Caki2 (cell line): ENCODE data around the gene VWF. TPM values are rescaled to one million over a fixed set of nuclear protein-coding genes. Genes with fewer than 3 reads are reported as not detected.

Experiments used
- DNase-seq: peaks from one replicate; pipeline ENCODE4 v3.0.0-alpha.2; 2015; ENCODE audit warnings: low read depth
- in situ Hi-C: cut with HindIII; loops from 2 replicates; pipeline ENCODE4 v1.10.0; 2016; ENCODE audit warnings: low sequenced_read_pairs, low pct_unique_long_range_greater_than_20kb, mixed read lengths
- total RNA-seq: library from RNA; depleted of rRNA; stranded (reverse); fragments of >200 nt; shearing (Covaris generic); gene quantifications from 2 replicates; pipeline ENCODE4 v1.2.3, GENCODE V29; 2014; ENCODE audit warnings: low replicate concordance

VWF gene
- total RNA-seq, 1 experiment from 2014 or later: 0.07 TPM

DNA sequence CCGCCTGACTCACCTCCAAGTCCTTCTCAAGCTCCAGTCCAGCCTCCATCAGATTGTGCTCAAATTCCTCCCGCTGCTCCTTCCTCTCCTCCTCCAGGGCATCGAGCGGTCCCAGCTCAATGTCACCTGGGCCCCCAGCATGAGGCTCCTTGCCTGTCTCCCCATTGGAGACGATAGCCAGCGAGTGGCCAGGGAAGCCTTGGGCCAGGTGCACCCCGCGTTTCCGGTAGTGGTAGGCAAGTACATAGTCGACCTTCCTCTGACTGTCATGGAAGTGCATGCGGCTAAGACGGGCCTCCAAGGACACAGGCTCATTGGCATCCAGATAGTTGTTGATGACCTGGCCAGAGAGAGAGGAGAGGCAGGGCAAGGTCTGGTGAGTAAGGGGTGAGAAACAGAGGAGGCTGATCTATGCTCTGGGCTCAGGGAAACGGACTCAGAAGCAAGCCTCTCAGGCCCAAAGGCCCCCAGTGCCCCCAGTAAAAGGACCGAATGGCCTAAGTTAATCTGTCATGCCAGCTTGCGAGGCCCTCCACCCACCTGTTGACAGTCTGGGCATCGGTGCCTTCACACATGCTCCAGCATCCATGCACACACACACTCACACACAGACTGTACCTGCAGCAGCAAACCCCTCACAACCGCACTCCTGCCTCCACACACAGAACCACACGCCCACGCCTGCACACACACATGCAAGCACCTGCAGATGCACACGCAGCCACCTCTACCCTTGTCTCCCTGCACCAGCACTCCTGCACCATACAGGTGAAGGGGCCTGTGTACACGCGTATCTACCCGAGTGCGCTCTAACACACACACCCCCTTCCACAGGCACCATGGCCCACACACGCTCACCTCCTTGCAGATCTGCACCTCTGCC is 203.2 kb downstream of the VWF start:
- no peak for DNase-seq
- in situ Hi-C loops: no loop called here

- in situ Hi-C loops: no loop called here
- DNase-seq: no peak
Observed at GRCh38 chr12:5916785-5917290, 207.6 kb downstream of the VWF start.

DNA sequence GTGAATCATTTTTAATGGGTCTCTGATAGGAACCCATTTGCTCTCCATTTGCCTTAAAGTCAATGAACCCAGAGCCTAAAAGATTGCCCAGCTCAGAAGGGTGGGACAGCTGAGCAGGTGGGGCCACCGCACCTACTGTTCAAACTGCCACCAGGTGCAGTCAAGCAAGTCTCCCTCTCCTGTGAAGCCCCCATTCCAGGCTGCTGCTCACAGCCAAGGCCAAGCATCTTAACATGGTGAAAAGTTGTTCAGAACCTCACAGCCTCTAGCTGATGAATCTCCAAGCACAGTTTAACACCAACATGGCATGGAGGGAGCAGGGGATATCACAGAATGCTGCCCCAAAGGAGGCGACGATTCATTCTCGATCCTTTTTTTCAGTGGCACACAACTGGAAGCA is 209.0 kb downstream of the VWF start:
- in situ Hi-C loops: no loop called here
- no peak for DNase-seq

DNA sequence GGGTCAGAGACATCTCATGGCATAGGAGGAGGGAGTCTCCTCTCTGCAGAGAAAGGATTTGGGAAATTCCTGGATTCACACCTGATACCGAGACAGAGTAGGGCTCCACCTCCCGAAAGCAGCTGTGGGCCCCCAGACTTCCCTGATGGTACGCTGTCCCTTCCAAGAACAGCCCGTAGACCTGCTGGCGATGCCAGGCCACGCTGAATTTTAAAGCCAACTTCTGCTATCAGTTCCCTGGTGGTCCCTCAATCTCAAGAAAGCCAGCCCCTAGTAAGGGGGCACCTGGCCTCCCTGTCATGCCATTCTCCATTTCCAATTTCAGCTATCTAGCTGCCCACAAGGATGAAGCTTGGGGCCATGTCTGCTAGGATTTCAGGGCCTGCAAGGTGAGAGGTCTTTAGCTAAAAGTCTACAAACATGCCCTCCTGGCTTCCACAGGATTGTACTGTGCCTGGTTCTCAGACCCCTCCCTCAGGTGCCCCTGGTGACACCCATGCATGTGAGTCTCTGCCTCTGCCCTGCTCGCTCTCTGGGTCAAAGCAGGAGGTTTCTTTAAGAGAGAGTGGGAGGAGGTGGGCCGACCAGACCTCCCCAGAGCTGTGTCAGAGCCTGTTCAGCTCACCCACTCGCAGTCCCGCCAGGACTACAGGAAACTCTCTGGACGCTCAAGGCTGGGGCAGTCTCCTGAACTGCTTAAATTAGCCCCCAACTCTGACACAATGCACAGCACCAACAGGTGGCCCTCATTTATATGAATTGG is 209.9 kb downstream of the VWF start:
- no peak for DNase-seq
- in situ Hi-C loops: no loop called here

- in situ Hi-C loops: no loop called here
Observed at GRCh38 chr12:5913387-5913786, 211.1 kb downstream of the VWF start.

DNA sequence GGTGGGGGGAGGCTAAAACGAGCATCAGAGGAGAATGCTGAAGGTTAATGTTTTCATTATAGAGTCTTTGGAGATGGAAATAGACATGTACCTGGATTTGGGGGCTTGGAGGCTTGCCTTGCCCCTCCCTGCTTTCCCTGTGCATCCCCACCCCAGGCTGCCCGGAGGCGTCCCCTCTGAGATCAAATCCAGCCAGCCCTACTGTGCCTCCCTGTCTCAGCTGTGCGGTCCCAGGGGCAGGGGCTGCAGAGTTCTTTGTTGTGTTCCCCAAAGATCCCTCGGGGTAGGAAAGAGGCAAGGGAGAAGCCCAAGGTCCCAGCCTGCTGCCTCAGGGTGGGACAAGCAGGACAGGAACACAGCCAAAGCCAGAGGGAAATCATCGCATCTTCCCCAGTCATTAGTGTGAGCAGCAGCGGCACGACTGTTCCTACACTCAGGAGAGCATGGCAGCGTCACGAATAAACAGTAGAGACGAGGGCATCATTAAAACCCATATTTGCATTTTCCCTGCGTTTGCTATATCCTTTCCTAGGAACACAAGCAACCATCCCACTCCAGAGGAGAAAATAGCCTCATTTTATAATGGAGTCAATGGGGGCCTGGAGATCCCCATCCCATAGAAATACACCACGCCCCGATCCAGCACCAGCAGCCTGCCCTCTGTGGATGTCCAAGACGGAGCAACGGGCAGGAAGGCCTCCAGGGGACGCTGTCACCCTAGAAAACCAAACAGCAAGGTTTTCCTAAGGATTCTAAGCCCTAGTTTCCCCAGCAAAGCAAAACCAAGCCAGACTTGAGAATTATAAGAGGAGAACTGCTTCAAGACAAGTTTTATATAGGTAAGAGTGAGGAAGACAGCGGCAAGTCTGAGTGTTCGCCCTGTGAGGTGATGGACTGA is 211.8 kb downstream of the VWF start:
- in situ Hi-C loops: no loop called here
- DNase-seq: no peak

More at GRCh38 chr12:5913387-5913786, 211.1 kb downstream of the VWF start:
- DNase-seq: no peak

DNA sequence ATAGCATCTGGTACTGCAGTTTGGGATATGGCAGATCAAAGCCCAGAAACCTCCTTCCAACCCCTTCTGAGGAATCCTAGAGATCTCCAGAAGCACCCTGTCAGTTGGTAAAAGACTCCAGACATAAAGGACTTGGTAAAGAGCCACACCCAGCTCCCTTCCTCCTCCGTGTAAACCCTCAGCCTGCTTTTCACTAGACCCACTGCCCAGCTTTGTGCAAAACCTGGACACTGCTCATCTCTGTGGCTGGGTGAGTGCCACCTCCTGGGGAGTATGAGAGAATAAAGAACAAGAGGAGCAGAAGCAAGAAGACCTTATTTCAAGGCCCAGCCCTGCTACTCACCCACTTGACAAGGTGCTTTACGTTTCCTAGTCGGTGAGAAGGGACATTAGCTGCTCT is 212.5 kb downstream of the VWF start:
- no peak for DNase-seq
- in situ Hi-C loops: no loop called here

GRCh38 chr12:5910790-5911548 is 213.5 kb downstream of the VWF start:
- DNase-seq: no peak
- in situ Hi-C loops: no loop called here

DNA sequence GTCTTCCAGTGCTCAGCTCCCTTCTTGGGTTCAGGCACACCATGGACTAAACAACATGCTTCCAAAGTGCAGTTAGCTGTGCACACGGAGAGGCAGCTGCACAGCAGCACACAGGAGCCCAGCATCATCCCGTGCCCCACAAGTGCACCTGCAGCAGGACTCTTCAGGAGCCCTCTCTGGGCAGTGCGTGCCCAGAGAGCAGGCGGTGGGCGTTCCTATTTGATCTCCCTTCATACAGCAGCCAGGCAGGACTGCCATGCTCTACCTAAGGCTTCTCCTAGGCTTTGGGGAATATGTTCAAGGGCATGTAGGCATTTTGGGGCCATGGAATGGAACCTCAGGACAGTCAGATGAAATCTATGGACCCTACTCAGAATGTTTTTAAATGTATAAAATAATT is 214.9 kb downstream of the VWF start:
- in situ Hi-C loops: no loop called here
- no peak for DNase-seq

DNA sequence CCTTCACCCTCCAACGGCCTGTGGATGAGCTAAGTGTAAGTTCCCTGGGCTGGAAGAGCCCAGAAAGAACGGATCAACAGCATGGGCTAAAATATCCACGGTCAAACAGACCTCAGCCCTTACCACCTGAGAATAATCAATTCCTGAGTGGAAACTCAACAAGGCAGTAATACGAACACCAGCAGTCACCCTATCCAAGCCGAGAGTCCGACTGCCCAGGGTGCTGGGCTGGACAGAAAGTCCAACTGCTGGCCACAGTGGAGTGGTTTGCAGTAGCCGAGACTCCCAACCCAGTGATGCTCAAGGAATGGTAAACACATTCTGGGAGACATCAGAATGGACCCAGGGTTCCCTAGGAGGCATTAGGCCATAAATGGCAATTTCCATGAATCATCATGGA is 216.2 kb downstream of the VWF start:
- no peak for DNase-seq
- in situ Hi-C loops: no loop called here

- in situ Hi-C loops: no loop called here
- no peak for DNase-seq
Observed at GRCh38 chr12:5907807-5908206, 216.7 kb downstream of the VWF start.

DNA sequence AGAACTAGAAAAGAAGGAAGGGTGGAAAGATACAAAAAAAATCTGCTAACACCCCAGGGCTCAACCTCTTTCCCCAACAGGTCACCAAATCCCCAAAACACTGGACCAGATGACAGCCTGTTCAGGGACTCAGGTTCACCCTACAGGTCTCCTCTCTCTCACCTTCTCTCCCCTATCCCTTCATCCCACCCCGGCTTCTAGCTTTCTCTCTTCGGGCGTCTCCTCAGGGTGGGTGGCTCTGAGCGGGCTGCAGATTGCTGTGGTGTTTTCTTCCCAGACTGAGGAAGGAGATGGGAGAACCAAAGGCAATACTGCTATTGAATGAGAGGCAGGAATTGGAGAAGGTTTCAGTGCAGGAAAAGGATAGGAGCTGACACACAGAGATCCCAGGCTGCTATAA is 218.7 kb downstream of the VWF start:
- in situ Hi-C loops: no loop called here
- DNase-seq: no peak

- in situ Hi-C loops: no loop called here
Observed at GRCh38 chr12:5904969-5905368, 219.5 kb downstream of the VWF start.

GRCh38 chr12:5904441-5904840 is 220.0 kb downstream of the VWF start:
- DNase-seq: no peak
- in situ Hi-C loops: no loop called here

More at GRCh38 chr12:5904969-5905368, 219.5 kb downstream of the VWF start:
- no peak for DNase-seq

GRCh38 chr12:5902736-5903135 is 221.7 kb downstream of the VWF start:
- in situ Hi-C loops: no loop called here
- DNase-seq: no peak

GRCh38 chr12:5901416-5901815 is 223.1 kb downstream of the VWF start:
- in situ Hi-C loops: no loop called here
- DNase-seq: no peak

GRCh38 chr12:5900533-5901205 is 223.8 kb downstream of the VWF start:
- in situ Hi-C loops: no loop called here

More at GRCh38 chr12:5900533-5901205, 223.8 kb downstream of the VWF start:
- DNase-seq: no peak
